GM12872 (cell line): Measurements from ENCODE around the gene KCNMA1.

Experiments
- CTCF ChIP-seq: IDR thresholded peaks from 3 replicates; pipeline ENCODE4 v1.5.1; 2011; ENCODE audit warnings: low read depth, mild to moderate bottlenecking, low read length, moderate library complexity; ENCODE audit not compliant: insufficient read depth

Gene KCNMA1

GRCh38 chr10:77341055-77341454 is 296.6 kb downstream of the KCNMA1 start:
- no peak for TF ChIP-seq CTCF

DNA sequence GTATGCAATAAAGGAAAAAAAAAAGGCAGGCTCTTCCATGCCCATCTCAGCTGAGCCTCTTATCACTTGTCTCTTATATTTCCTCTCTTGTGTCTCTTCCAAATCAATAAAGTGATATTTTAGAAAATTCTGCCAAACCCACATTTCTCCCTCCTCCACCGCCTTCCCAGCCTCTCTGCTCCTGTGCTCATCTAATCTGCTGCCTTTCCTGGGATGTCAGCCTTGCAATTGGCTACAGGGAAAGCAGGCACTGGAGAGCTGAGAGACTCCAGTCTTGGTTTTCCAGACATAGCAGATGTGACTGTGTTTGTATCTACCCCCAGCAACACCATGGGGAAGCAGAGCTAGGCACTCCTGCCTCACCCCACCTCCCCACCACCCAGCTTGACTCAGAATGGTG is 298.4 kb downstream of the KCNMA1 start:
- TF ChIP-seq CTCF: no peak

DNA sequence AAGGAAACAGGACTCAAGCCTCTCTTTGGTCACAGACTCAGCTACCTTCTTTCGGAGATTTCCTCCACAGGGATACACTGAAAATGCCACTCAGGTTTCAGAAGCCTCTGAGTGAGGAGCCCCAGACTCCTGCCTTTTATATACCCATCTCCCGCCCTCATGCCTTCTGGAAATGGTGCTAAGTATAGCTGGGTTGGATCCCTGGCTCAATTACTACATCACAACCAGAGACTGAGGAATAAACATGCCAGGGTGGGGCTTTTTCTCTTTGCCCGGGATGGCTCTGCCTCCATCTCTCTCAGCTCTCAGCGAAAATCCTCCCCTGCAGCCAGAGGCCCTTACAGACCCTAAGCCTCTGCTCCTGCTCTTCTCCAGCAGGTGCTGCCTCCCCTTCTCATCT is 299.5 kb downstream of the KCNMA1 start:
- no peak for TF ChIP-seq CTCF

DNA sequence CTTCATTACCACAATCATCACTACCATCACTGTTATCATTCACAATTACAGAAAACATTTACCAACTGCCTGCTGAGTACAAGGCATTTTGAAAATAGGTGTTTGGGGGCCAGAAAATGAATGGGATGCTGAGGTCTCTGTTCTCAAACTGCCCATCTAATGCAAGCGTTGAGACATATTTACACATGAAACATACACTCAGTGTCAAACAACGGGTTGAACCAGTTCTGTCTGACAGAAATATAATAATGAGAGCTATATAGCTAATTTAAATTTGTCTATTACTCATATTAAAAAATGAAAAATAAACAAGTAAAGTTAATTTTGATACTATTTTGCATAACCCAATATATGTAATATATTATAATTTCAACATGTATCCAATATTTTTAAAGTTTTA is 303.1 kb downstream of the KCNMA1 start:
- TF ChIP-seq CTCF: no peak

DNA sequence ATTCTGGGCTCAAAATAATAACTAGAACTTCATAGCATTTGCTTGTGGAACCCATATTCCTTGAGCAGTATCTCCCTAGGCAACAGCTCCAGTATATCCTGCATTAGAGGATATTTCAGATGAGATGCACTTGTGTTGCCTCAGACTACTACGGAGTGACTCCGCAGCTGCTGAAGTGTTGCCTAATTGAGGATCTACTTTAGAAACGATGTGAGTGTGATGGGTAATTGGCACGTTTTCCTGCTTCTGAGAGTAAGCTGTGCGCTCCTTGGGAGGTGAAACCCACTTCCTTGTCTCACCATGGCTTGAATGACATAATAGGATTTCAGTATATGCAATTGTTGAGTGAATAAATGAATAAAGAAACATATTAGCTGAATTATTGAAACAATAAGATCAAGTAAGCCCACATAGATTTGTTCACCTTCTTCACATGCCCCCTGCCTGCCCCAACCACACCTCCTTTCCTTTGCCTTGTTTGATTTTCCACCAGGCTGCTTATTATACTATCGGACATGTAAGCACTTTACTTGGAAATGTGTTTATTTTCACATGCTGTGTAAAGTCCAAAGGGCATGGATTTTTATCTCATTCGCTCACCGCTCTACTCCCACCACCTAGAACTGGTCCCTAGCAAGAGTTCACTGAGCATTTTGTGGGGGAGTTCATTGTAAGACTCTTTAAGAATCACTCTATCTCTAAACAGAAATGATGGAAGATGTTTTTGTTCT is 303.8 kb downstream of the KCNMA1 start:
- TF ChIP-seq CTCF: no peak

DNA sequence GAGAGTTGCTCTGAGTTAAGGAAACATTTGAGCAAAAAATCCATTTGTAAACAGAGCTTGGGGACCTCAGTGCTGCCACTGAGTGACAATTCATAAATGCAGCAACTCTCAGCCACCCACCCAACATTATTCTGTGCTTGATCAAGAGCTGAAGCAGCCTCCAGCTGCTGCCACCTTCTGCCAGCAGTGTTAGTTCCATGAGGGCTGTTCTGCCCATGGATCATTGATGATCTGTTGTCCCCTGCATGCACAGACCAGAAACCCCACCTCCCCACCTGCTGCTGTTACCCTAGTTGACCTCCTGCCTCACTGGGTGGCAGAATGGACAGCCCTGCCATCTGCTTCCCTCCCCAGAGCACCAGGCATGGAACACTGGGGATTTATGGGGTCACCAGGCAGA is 305.4 kb downstream of the KCNMA1 start:
- TF ChIP-seq CTCF: no peak

DNA sequence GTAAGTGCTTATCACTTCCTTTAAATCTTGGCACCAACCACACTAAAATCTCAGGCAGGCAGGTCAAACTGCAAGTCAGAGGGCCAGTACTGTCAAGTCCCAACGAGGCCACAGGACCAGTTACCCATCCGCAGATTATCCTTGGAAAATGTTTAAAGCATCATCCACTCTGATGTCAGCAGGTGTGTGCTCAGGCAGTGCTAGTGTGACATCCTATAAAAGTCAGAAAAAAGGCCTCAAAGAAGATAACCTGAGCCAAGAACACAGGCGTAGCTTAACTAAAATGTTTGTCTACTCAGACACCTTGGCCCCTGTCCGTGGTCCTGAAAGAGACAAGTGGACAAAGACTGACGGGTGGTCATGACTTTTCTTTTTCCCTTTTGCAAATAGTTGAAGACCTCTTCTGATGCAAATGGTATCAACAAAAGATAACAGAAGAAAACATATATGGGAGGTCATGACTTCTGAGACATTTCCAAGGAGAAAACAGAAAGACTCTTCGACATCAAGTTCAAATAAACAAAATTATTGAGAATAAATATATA is 309.3 kb downstream of the KCNMA1 start:
- no peak for TF ChIP-seq CTCF

DNA sequence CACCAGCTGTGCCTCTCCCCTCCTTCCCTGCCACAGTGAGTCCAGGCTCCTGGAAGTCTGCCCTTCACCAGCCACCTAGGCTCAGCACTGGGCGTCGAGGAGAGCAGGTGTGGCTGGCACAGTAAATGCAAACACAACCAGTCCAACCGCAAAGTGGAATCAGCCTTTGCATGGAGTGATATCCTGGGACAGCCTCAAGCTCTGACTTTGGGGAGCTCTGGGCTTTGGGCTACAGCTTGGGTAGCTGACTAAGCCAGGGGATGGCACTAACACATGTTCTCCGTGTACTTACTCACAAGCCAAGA is 312.4 kb downstream of the KCNMA1 start:
- TF ChIP-seq CTCF: no peak
